GM23338 (cell line): ENCODE measurements around the gene MARK3. TPM values are rescaled to one million over a fixed set of nuclear protein-coding genes. Genes with fewer than 3 reads are reported as not detected.

Source experiments
- ATAC-seq: fragments of 200-7000 bp; cut with Tn5 transposase; 3 replicates; pipeline ENCODE4 v1.9.1; 2020
- DNase-seq: peaks from one replicate; pipeline ENCODE4 v3.0.0-alpha.2; 2015; ENCODE audit warnings: low spot score
- H2AFZ ChIP-seq: fragments of 200-600 bp; sonication (generic); 2 replicates; pipeline ENCODE4 v1.8.0; 2016; ENCODE audit warnings: antibody characterized with exemption, mild to moderate bottlenecking, moderate library complexity
- H3F3A ChIP-seq: fragments of 200-600 bp; sonication (generic); replicated peaks from 2 replicates; pipeline ENCODE4 v1.8.0; 2017; ENCODE audit warnings: antibody characterized with exemption, mixed run types, low read depth
- H3K27ac ChIP-seq: fragments of 200-600 bp; sonication (generic); 2 replicates; pipeline ENCODE4 v1.6.1; 2016; ENCODE audit warnings: low read depth
- H3K27me3 ChIP-seq: fragments of 200-600 bp; sonication (generic); 2 replicates; pipeline ENCODE4 v1.8.0; 2016; ENCODE audit warnings: mild to moderate bottlenecking, mixed run types, moderate library complexity; ENCODE audit not compliant: insufficient read depth
- H3K36me3 ChIP-seq: fragments of 200-600 bp; sonication (generic); 2 replicates; pipeline ENCODE4 v1.8.0; 2016; ENCODE audit warnings: mild to moderate bottlenecking; ENCODE audit not compliant: insufficient read depth
- H3K4me1 ChIP-seq: fragments of 200-600 bp; sonication (generic); 2 replicates; pipeline ENCODE4 v1.8.0; 2016; ENCODE audit warnings: mild to moderate bottlenecking, moderate library complexity; ENCODE audit not compliant: insufficient read depth
- H3K4me2 ChIP-seq: fragments of 200-600 bp; sonication (generic); 2 replicates; pipeline ENCODE4 v1.7.1; 2017; ENCODE audit warnings: mixed run types
- H3K4me3 ChIP-seq: fragments of 200-600 bp; sonication (generic); 2 replicates; pipeline ENCODE4 v1.6.1; 2016; ENCODE audit warnings: mixed run types
- H3K79me2 ChIP-seq: fragments of 200-600 bp; sonication (generic); replicated peaks from 2 replicates; pipeline ENCODE4 v1.8.0; 2017; ENCODE audit warnings: mild to moderate bottlenecking; ENCODE audit not compliant: insufficient read depth
- H3K9me2 ChIP-seq: fragments of 200-600 bp; sonication (generic); 2 replicates; pipeline ENCODE4 v1.8.0; 2017; ENCODE audit not compliant: insufficient read depth
- H4K20me1 ChIP-seq: fragments of 200-600 bp; sonication (generic); replicated peaks from 2 replicates; pipeline ENCODE4 v1.8.0; 2017; ENCODE audit warnings: mild to moderate bottlenecking; ENCODE audit not compliant: insufficient read depth
- H3K27ac Mint-ChIP-seq: 2 replicates; pipeline ENCODE4 v1.8.0; 2020; ENCODE audit warnings: inconsistent platforms, mild to moderate bottlenecking, moderate library complexity, mixed read lengths
- H3K27me3 Mint-ChIP-seq: 3 replicates; pipeline ENCODE4 v1.8.0; 2022; ENCODE audit warnings: low read depth, mild to moderate bottlenecking, moderate library complexity, mixed read lengths, inconsistent platforms; ENCODE audit not compliant: insufficient read depth, poor library complexity
- H3K36me3 Mint-ChIP-seq: 3 replicates; pipeline ENCODE4 v1.8.0; 2021; ENCODE audit warnings: low read depth, mild to moderate bottlenecking, inconsistent platforms, moderate library complexity, mixed read lengths
- H3K4me1 Mint-ChIP-seq: 3 replicates; pipeline ENCODE4 v1.8.0; 2020; ENCODE audit warnings: mild to moderate bottlenecking, inconsistent platforms, mixed read lengths
- H3K4me3 Mint-ChIP-seq: 3 replicates; pipeline ENCODE4 v1.8.0; 2021; ENCODE audit warnings: moderate library complexity, mild to moderate bottlenecking, inconsistent platforms, mixed read lengths
- H3K9me3 Mint-ChIP-seq: 3 replicates; pipeline ENCODE4 v1.8.0; 2020; ENCODE audit warnings: moderate library complexity, mild to moderate bottlenecking, inconsistent platforms, mixed read lengths
- CREB1 ChIP-seq: fragments of 250-450 bp; sonication (Bioruptor Pico); IDR thresholded peaks from 2 replicates; pipeline ENCODE4 v1.5.0; 2020; ENCODE audit warnings: low read depth, mild to moderate bottlenecking, moderate library complexity
- CTCF ChIP-seq, 2 experiments: fragments of 200-600 bp in 1 of 2; sonication (generic) in 1 of 2; conservative IDR thresholded peaks; 2 replicates each; pipeline versions ENCODE4 v1.5.1 to v1.6.1; 2016 to 2017; ENCODE audit warnings: antibody characterized with exemption in 2 of 2, low read depth in 2 of 2, mild to moderate bottlenecking in 2 of 2, moderate library complexity in 1 of 2
- EZH2 ChIP-seq: fragments of 200-600 bp; sonication (generic); IDR thresholded peaks from one replicate; pipeline ENCODE4 v1.8.0; 2017; ENCODE audit warnings: antibody characterized with exemption, mild to moderate bottlenecking, low read depth; ENCODE audit not compliant: unreplicated experiment
- JUNB ChIP-seq: IDR thresholded peaks from one replicate; pipeline ENCODE4 v1.6.1; 2016; ENCODE audit warnings: antibody characterized with exemption; ENCODE audit not compliant: unreplicated experiment
- POLR2AphosphoS5 ChIP-seq: IDR thresholded peaks from 2 replicates; pipeline ENCODE4 v1.6.1; 2016; ENCODE audit warnings: antibody characterized with exemption, low read depth
- REST ChIP-seq: IDR thresholded peaks from one replicate; pipeline ENCODE4 v1.6.1; 2018; ENCODE audit warnings: antibody characterized with exemption; ENCODE audit not compliant: unreplicated experiment
- STAT1 ChIP-seq: IDR thresholded peaks from one replicate; pipeline ENCODE4 v1.6.1; 2016; ENCODE audit warnings: antibody characterized with exemption; ENCODE audit not compliant: unreplicated experiment
- ZNF462 ChIP-seq: fragments of 250-450 bp; sonication (Bioruptor Pico); IDR thresholded peaks from 2 replicates; pipeline ENCODE4 v1.5.0; 2020; ENCODE audit warnings: mild to moderate bottlenecking, moderate library complexity
- polyA plus RNA-seq: library from polyadenylated mRNA; unstranded; fragments of >200 nt; fragmentation: Nextera tagmentation; extraction: Ambion mirVana; gene quantifications from 2 replicates; pipeline ENCODE4 v1.2.1, GENCODE V29; 2016
- total RNA-seq: library from RNA; depleted of rRNA; stranded (reverse); fragments of >200 nt; shearing (Covaris generic); gene quantifications from 2 replicates; pipeline ENCODE4 v1.2.3, GENCODE V29; 2014

The MARK3 gene
- total and polyA plus RNA-seq, 2 experiments from 2014 or later, result 45.9 to 69.7 TPM

GRCh38 chr14:103517174-103517566, 132.0 kb downstream of the MARK3 start (continued):
- no peak for TF ChIP-seq ZNF462 (CRISPR knock-in tag)

GRCh38 chr14:103517721-103518421, 132.7 kb downstream of the MARK3 start:
- Histone ChIP-seq H3F3A (peaks cover 32% of the 10 kb centered on the region), H3K4me2 (no peak overlapping the region; the same call in 1 of the 2 replicates), H3K9me2 (no peaks in the 10 kb centered on the region), H3K4me3 (no peak overlapping the region), H2AFZ (no peak overlapping the region), H3K36me3 (no peaks in the 10 kb centered on the region; the same call in 1 of the 2 replicates), H3K79me2 (no peaks in the 10 kb centered on the region), H4K20me1 (peaks cover 11% of the 10 kb centered on the region), H3K27me3 (no peaks in the 10 kb centered on the region), H3K4me1 (peaks cover 14% of the 10 kb centered on the region), H3K27ac (0 out of 2 replicates have a peak overlapping the region, but pooled peaks have one; percentile 39)
- ATAC-seq (peak; percentile 4), DNase-seq (peak; percentile 49)
- peaks cover 14% of the 10 kb centered on the region for H3K36me3 Mint-ChIP-seq
- peaks cover 23% of the 10 kb centered on the region for H3K4me1 Mint-ChIP-seq
- H3K4me3 Mint-ChIP-seq, result no peak overlapping the region
- 0 out of 4 replicates have a peak, but pooled peaks of 1 of the 2 experiments have one; percentile 3 for TF ChIP-seq CTCF (conservative IDR thresholded peaks at IDR 0.05; ENCODE audit: low read depth in 2 of 2)
- TF ChIP-seq CREB1 (CRISPR knock-in tag), result no peak
- TF ChIP-seq JUNB, result no peak
- 0 out of 2 replicates have a peak, but pooled peaks have one; percentile 10 for TF ChIP-seq POLR2AphosphoS5
- no peak for TF ChIP-seq STAT1
- no peak for TF ChIP-seq REST
- no peak for TF ChIP-seq EZH2
- H3K9me3 Mint-ChIP-seq, result no peaks in the 10 kb centered on the region; the same call in 2 of the 3 replicates
- H3K27ac Mint-ChIP-seq, result no peak overlapping the region
- peaks cover 31% of the 10 kb centered on the region for H3K27me3 Mint-ChIP-seq
